NCI-H526 treated with DMSO at 0.1 percent for 48 hours (cell line): ENCODE results near the gene PSMD1.
"Not testable (repeated sequence)": the region's sequence is repeated elsewhere in the genome, so short reads cannot be mapped to it uniquely, and the experiment has no call there.

ENCODE experiments used
- DNase-seq: peaks from one replicate; lab custom pipeline; 2025; lab: John Stamatoyannopoulos, UW

PSMD1 gene

DNA sequence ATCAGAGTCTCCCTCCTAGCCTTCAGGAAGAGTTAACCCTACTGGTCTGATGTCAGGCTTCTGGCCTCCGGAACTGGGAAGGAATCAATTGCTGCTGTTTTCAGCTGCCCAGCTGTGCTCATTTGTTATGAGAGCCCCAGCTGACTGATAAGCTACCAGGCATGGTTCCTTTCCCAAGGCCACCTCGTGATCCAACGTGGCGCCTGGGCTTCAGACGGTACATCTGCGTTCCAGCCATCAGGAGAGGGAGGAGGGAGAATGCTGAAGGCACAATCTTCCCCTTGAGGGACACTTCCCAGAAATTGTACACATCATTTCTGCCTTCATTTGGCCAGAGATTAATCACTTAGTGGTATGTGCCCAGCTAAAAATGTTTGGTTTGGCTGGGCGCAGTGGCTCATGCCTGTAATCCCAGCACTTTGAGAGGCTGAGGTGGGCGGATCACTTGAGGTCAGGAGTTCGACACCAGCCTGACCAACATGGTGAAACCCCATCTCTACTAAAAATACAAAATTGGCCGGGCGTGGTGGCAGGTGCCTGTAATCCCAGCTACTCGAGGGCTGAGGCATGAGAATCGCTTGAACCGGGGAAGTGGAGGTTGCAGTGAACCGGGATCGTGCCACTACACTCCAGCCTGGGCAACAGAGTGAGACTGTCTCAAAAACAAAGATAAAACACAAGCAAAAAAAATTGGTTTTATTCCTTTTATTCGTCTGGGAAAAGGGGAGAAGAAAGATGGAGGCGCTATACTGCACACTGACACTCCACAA lies 131.3 kb downstream of the PSMD1 start:
- no peak for DNase-seq

GRCh38 chr2:231188506-231189170 lies 132.0 kb downstream of the PSMD1 start:
- no peak for DNase-seq

DNA sequence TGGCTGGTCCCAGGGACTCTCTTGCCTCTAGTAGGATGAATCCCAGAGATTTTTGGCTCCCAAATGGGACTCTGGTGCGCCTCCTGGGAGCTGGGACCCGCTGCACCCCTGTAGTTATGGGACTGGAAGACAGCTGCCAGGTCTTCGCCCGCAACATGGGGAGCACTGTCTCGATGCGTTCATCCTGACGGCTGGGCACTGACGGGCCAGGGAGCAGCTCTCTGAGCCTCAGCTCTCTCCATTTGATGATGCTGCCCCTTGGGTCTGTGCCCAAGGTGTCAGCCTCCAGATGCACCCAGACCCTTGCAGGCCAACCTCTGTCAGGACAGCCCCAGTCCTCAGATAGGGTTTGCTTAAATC lies 132.5 kb downstream of the PSMD1 start:
- DNase-seq = no peak

- no peak for DNase-seq
Observed at GRCh38 chr2:231189571-231190495, 133.2 kb downstream of the PSMD1 start.

- no peak for DNase-seq
Observed at GRCh38 chr2:231190531-231191197, 134.0 kb downstream of the PSMD1 start.

DNA sequence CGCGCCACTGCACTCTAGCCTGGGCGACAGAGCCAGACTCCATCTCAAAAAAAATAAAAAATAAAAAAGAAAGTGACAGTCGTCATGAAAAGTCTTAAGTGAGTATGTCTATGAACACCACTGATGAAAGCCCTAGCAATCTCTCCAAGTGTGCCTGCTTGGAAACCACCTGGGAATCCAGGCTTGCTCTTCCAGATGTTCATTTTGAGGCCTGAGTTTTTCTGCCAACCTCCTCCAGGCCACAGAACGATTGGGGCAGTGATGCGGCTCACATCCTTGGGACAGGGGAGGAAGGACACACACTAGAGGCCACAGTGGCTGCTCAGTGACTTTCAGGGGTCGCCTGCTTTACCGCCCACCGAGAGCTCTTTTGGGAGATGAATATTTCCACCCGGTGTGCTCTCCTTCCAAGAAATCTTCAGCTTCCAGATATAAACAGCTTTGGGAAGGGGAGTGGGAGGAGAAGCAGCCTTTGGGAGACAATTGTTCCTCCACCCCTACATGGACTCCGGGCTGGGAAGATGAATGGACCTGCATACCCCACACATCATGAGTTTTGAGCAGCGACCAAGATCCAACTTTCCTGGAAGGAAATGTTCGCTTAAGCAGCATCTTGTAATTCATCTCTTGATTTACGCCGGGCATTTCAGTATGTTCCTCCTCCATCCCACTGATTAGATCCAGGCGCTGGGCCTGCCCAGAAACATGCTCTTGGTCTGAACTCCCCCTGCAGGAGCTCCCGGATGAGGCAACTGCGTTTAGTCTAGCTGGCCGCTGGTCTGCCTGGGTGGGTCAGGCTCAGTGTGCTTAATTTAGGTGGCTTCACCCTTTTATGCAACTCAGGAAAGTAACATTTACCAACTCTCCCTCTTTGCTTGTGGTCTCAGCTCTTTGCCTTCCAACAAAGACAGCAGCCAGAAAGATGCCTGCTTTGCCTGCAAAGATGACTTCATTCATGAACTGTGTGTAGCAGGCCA lies 135.5 kb downstream of the PSMD1 start:
- no peak for DNase-seq

DNA sequence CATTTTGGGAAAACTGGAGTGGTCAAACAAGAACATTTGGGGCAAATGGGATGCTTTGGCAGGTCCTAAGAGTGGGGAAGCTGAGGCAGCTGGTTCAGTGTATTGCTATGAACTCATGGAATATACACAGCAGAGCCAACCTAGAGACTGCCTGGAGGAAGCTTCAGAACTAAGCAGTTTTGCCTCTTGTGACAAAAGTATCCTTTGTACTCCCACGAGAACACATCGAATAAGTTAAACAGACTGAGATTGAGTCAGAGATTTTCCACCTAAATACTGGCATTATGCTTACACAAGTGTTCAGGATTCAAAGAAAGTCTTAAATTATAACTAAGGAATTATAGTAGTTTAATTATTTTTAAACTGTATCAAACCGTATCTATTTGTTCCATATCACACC lies 136.5 kb downstream of the PSMD1 start:
- no peak for DNase-seq

DNA sequence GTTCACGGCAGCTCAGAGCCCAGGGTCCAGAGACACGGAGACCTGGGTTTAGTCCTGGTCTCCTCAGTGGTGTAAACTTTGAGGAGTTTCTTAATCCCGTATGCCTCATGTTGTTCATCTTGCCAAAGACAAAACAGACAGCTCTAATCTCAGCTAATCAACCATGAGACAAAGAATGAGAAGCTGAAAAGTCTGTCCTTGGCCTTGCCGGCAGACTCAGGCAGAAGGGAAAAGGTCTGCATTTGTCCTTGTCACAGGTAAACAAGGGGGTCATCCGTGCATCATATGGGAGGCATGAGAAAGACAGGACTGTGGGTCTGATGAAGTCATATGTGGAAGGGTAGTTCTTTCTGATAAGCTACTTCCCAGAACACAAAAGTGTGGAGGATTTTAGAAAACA lies 139.9 kb downstream of the PSMD1 start:
- DNase-seq = no peak

GRCh38 chr2:231197196-231197595 lies 140.5 kb downstream of the PSMD1 start:
- DNase-seq = not testable (repeated sequence)

- DNase-seq = no peak
Observed at GRCh38 chr2:231197706-231198290, 141.1 kb downstream of the PSMD1 start.

DNA sequence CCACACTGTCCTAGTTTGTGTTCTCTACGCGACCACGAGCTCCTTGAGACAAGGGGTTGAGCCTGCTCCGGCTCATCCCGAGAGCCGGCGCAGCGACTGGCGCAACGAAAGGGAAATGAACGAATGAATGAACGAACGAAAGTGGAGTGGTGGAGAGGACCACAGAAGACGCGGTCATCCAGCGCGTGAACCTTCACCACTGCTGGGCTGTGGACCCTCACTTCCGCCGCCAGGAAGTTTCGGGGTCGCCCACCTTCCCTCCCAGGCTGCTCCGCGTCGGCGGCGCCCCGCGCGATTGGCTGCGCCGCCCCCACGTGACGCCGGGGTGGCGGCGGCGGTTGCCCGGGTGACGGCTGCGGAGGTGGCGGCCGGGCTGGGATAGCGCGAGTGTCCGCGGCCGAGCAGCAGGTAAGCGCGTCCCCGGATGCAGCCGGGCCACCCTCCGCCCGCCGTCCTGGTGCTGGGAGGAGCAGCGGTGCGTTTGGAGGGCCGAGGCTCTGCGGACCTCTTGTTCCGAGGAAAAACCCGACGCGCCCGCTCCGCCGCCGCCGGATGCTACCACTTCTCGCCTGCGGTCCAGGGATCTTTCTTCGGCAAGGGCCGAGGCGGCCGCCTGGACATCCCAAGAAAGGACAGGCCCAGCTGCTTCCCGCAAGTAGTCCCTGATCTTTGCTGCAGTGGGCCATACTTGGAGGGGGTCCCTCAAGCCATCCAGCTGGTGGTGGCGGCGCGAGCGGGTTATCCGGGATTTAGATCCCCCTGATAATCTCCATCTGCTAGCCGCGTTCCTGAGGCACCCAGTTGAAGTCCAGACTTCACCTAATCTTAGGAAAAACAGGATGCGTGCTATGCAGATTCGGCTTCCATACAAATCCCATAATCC lies 141.9 kb downstream of the PSMD1 start, which contains the start of gene ARMC9:
Gene ARMC9 (plus strand): TSS at position 341 of the 883 bp plus-strand sequence. CDS start 7,608 bp downstream, outside the sequence.
- peak; percentile 41 for DNase-seq

DNA sequence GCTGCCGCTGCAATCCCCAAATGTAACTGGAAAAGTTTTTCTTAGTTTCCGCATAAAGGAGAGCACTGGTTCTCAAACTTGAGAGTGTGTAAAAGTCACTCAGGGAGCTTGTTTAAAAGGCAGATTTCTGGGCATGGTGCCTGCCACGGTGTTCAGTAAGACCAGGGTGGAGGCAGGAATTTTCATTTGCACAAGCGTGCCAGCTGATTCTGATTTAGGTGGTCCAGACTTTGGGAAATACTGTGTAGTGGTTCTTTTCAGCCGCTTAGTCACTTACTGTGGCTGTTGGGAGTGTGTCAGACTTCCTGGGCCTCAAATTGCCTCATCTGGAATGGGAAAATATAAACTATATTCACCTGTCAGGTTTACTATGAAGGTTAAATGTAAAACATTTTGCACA lies 142.6 kb downstream of the PSMD1 start:
- DNase-seq = no peak

DNA sequence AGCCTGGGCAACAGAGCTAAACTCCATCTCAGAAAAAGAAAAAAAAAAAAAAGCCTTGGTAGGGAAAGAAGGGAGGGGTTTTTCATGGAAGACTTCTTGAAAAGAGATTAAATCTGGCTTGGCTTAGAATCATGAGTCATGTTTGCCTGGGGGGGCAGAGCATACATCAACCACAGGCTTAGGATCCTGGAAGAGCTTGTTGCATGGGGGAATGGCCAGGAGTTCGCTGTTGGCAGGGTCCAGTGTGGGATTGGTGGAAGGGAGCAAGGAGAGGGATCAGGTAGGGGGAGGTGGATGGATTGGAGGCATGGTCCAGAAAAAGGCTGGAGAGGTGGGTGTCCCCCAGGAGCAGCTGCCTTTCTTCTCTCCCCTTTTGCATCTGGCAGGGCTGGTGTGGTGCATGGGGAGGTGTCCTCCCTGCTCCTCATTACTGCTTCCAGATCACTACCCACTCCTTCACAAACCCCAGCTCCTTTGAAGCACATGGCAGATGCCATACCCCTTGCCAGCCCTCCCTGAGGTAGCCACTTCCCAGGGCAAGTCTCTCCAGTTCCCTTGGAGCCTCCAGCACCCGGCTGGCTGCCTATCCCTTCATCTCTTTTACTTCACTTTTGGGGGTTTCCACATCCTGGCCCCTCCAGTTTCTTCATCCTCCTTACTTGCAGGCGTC lies 144.3 kb downstream of the PSMD1 start:
- DNase-seq = no peak

- DNase-seq = no peak
Observed at GRCh38 chr2:231201475-231201814, 144.8 kb downstream of the PSMD1 start.

GRCh38 chr2:231203087-231203486 lies 146.4 kb downstream of the PSMD1 start:
- DNase-seq = no peak

DNA sequence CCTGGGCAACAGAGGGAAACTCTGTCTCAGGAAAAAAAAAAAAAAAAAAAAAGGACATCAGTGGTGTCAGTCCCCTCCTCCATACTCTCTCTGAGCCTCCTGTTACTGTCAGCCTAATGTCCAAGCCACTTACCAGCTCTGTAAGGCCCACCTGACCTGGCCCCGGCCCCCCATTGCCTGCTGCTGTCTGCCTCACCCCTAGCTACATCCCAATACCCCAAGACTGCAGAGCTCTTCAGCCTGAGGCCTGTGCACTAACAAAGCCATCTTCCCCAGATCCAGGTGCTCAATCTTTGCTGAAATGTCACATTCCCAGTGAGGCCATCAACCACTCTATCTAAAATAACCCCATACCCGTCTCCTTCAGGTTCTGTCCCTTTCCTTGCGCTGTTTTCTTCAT lies 147.5 kb downstream of the PSMD1 start:
- DNase-seq = no peak

DNA sequence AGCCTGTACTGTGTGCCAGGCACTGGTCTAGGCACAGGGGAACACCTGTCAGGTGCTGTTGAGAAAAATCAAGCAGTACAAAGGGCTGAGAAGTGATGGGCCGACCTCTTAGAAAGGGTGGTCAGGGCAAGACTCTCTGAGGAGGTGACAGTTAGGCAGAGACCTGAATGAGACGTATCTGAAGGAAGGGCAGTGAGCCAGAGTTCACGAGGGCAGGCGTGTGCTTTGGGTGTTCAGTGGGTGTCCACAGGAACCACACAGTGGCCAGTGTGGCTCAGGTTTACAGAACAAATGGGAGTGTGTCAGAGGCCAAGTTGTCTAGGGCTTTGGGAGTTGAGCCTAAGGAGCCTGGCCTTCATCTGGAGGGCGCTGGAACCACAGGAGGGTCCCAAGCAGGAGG lies 147.9 kb downstream of the PSMD1 start:
- no peak for DNase-seq

- DNase-seq = no peak
Observed at GRCh38 chr2:231207734-231208133, 151.1 kb downstream of the PSMD1 start.

DNA sequence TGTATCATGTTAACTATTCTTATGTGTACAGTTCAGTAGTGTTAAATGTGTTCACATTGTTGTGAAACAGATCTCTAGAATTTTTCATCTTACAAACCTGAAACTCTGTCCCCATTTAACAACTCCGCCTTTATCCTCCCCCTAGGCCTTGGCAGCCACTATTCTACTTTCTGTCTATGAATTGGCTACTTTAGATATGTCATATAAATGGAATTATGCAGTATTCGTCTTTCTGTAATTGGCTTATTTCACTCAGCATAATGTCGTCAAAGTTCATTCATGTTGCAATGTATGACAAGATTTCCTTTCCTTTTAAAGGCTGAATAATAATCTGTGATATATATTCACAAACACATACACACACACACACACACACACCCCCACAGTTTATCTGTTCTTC lies 154.1 kb downstream of the PSMD1 start:
- DNase-seq = no peak
